Activated T-cell treated with anti-CD3 and anti-CD28 coated beads, Interleukin-2, amount 50 U/mL, for 1 hour (primary cell): ENCODE results near the gene IRS1.
"Not testable (repeated sequence)": the region's sequence is repeated elsewhere in the genome, so short reads cannot be mapped to it uniquely, and the experiment has no call there.

ENCODE experiments used
- DNase-seq: peaks from one replicate; pipeline ENCODE4 v3.0.0-alpha.2; 2020

The IRS1 gene, protein sequence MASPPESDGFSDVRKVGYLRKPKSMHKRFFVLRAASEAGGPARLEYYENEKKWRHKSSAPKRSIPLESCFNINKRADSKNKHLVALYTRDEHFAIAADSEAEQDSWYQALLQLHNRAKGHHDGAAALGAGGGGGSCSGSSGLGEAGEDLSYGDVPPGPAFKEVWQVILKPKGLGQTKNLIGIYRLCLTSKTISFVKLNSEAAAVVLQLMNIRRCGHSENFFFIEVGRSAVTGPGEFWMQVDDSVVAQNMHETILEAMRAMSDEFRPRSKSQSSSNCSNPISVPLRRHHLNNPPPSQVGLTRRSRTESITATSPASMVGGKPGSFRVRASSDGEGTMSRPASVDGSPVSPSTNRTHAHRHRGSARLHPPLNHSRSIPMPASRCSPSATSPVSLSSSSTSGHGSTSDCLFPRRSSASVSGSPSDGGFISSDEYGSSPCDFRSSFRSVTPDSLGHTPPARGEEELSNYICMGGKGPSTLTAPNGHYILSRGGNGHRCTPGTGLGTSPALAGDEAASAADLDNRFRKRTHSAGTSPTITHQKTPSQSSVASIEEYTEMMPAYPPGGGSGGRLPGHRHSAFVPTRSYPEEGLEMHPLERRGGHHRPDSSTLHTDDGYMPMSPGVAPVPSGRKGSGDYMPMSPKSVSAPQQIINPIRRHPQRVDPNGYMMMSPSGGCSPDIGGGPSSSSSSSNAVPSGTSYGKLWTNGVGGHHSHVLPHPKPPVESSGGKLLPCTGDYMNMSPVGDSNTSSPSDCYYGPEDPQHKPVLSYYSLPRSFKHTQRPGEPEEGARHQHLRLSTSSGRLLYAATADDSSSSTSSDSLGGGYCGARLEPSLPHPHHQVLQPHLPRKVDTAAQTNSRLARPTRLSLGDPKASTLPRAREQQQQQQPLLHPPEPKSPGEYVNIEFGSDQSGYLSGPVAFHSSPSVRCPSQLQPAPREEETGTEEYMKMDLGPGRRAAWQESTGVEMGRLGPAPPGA (N-terminal part only)

DNA sequence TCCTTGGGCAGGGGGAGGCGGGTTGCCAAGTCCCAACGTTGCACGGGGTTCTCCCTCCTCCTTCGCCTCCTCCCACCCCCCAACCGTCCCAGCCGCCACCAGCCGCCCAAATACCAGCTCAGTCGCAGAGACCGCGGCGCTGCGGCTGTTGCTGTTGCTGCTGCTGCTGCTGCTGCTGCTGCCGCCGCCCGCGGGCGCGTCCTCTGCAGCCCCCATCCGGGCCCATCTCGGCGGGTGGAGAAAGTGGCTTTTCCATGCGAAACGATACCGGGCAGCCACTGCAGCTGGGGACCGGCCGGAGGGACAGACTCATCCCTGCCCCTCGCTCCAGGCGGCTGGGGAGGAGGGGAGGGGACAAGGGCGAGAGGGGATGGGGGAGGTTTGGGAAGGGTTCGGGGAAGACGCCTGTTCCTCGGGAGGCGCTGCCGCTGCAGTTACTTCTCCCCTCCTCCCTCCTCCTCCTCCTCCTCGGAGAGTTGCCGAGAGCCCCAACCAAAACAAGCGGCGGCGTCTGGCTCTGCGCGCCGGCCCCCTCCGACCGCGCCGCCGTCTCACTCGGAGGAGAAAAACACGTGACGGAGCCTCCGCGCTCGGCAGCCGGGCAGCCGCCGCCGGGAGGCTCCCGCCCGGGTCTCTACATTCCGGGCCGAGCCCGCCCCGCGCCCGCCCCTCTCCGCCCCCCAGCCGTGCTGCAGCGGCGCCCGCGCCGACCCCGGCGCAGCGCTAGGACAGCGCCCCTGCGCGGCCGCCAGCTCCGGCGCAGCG lies at the start of gene IRS1:
TSS of gene IRS1 (minus strand) at position 610 of the 765 bp plus-strand sequence. CDS start 1,082 bp downstream, outside the sequence.
- DNase-seq = peak; percentile 73

DNA sequence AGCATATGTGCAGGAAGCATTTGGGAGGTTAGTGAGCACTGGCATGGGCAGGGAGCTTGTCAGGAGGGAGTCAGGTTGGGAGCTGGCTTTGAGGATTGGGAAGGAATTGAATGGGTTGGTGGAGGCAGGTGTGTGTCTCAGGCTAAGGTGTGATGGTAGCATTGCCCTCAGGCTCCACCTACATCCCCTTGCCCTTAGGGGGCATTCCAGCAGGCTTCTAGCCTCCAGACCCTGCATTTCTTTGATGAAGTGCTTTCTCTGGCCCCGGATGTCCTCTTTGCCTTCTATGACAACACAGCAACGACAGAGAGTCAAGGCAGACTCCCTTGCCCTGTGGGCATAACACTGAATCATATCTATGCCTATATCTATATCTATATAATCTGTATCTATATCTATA lies 49.7 kb upstream of the IRS1 start:
- no peak for DNase-seq

DNA sequence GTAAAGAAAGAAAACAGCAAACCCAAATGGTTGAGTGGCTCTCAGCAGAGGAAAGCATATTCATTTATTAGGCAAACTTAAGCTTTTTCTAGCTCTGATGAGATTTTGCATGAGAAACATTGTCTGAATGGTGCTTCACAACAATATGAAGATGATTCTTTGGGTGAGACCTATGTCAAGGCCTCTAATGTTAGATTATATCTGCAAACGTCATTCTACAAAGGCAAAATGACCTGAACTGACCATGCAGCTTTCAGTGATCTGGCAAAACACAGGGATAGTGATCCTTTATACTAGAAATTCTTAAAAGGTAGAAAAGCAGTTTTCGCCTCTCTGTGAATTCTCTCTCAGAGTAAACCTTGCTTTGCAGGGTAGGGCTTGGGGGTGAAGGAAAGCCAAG lies 47.9 kb upstream of the IRS1 start:
- DNase-seq = no peak

DNA sequence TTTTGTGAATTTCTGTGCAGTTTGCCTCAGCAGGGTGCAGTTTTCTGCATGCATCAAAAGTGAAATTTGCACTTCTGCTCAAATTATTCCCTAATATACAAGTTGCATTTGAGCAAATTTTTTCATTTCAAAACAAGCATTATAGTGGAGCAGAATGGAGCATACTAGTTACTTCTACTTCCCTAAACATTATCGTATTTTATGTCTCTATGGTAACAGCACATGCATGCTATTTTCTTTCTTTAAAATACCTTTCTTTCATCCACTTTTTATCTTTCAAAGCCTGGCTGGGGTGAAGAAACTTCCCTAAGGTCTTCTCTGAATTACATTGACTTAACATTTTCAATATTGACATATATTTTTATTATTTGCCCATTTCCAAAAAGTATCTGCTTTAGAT lies 47.5 kb upstream of the IRS1 start:
- DNase-seq = no peak

DNA sequence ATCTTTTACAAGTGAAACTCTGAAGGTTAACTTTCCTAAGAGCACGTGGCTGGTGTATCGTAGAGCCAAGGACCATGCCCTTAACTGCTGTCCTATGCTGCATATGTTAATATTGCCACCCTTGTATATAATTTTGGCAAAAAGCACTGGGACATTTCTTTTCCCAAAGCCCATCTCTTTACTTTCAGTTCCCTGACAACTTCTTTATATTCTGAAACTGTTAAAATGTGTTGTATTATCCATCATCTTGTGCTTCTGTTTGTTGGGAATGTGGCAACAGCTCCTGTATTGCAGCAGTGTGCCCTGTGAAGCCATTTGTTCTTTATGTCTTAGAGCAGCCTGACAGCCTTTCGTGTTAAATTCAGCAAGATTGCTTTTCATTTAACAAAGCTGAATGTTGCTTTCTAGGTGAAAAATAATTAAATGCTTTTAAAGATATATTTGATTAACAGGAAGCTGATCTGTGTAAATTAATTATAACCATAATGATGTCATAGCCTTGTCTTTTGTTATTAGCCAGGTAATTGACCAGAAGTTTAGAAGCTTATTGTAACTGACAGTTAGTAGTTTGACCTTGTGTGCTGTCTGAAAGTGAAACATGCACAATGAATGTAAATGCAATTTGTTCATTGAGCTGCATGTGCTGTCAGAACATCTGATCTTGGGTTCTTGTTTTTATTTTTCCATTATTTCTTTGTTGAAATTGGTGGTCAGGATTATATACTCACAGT lies 45.9 kb upstream of the IRS1 start:
- DNase-seq = no peak

DNA sequence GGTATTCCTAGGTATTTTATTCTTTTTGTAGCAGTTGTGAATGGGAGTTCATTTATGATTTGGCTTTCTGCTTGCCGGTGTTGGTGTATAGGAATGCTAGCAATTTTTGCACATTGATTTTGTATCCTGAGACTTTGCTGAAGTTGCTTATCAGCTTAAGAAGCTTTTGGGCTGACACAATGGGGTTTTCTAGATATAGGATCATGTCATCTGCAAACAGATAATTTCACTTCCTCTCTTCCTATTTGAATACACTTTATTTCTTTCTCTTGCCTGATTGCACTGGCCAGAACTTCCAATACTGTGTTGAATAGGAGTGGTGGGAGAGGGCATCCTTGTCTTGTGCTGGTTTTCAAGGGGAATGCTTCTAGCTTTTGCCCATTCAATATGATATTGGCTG lies 43.4 kb upstream of the IRS1 start:
- DNase-seq = not testable (repeated sequence)

DNA sequence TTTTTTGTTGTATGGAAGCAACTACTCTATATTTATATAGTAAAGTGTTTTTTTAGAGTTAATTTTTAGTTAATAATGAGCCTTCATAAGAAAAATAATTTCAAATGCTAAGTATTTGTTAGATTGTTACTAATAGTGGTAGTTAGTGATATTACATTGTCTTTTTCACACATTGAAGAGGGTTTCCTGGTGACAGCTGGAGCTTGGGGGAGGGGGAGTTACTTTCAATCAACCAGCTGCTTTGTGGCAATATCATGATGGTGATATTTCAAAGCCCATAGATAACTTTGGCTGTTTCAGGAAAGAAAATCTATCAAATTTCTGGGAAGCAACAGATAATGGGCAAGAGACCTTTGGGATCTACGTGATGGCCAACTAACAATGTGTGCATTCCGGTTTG lies 40.3 kb upstream of the IRS1 start:
- DNase-seq = no peak

DNA sequence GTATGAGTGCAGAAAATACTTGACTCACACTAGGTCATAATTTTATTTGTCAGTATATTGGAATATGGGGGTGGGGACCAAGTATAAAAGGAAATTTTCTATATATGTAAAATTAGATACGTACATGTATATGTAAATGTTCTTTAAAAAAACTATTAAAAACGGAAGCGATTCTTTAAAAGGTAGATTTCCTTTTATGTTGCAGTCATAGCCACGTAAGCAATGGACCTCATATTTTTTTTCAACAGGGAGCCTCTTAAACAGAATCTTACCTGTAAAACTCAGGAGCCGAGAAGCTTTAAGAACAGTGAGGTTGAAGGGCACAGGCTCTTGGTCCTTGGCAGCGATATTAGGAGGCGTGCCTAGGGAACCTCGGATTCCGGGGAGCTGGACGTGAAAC lies 39.5 kb upstream of the IRS1 start:
- DNase-seq = peak; percentile 18

DNA sequence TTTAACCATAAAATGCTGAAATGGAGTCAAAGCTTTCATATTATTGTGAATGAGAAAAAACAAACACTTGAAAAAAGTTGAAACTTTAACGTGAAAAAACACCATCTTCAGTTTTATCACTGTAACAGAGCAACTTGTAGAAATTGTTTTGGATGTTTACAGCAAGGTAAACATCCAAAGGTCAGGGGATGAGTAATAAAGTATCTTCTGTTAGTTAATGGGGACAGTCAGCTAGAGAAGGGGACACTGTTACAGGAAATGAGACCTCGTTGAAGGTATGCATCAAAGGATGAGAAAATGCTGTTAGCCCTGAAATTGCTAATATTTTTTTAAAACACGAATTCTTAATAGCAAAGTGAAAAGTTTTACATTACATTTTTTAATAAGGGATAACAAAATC lies 39.1 kb upstream of the IRS1 start:
- no peak for DNase-seq

DNA sequence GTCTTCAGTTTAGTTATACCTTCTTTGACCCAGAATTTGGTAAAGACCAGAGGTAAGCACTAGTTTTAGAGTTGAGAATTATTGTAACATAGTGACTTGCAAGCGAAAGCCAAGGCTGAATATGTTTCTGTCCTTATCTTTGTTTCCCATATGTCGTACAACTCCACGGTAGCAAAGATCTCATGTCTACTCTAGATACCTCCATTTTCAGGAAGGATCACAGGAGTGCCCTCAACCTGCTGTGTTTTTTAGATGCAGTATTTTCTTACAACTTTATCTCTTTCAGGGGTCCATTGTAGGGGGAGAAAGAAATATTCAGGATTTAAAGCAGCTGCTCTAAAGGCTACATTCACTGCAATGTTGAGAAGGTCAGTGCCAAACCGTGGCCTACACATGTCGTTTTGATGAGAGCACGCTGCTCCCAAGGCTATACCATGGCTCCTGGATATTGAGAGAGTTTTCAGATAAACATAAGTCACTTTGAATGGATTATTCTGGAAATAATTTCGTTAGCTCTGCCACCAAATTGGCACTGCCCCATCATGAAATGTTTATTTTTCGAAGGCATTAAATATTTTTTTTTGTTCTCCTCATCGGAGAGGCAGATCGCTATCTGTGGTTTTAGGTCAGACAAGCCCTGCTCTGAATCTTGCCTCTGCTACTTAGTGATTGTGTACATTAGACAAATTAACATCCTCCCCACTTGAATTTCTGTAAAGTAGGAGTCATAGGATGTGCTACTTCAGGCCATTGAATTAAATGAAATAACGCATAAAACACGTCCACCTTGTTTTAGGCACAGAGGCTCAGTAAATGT lies 38.4 kb upstream of the IRS1 start:
- no peak for DNase-seq

DNA sequence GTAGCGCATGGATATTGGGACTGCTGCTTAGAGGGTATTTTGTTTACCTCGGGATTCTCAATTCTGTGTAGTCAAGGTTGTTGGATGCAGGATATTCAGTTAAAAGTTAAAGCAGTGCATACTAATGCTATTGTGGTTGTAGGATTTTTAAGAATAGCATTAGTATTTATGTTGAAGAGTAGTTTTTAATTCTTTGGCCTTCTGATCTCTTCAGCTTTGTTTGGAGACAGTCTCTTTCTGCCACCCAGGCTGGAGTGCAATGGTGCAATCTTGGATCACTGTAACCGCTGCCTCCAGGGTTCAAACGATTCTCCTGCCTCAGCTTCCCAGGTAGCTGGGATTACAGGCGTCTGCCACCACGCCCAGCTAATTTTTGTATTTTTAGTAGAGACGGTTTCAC lies 37.7 kb upstream of the IRS1 start:
- DNase-seq = no peak

DNA sequence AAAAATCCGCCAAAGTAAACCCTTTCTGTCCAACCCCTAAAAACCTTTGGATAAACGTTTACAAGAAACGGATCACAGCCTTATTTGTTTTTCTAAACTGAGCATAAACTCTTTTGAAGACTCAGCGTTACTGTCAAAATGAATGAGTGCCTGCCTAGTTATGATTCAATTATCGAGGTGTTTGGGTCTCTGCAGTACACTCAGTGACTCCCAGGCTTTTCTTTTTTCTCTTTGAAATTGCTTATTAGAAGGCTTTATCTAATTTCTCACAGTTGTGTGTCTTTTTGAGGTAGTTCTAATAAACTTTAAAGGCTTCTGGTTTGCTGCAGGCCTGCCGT lies 36.9 kb upstream of the IRS1 start:
- no peak for DNase-seq

DNA sequence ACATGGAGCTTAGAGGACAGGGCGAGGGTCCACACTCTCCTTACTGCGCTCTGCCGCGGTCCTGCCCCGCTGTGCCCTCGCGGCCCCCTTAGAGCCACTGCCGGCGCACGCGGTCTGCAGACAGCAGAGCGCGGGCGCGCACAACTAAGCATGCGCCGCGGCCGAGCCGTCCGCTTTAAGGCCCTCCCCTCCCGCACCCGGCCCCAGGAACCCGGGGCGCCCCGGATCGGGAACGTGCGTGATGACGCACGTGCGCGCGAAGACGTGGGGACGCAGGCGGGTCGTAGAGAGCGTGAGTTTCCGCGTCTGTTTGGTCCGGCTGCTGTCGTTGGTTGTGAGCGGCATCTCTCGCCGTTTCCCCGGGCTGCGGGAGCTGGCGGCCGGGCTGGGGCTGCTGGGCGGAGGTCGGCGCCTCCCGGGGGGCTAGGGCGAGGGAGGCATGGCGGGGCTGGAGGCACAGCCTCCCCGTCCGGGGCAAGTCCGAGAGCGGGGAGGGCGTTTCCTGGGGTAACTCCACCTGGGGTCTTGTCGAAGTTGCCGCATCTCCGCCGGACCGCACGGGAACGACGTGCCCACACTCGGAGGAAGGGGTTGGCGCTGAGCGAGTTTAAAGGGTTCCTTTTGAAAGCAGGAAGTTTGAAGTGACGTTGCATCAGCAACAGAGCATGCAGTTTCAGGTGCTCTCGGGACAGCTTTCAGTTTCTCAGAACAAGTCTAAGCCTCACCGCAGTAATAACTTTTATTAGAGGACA lies 36.4 kb upstream of the IRS1 start, which contains the start of gene RHBDD1:
TSS of gene RHBDD1 (plus strand) at position 259 of the 752 bp plus-strand sequence. CDS start 28,640 bp downstream, outside the sequence.
- peak; percentile 95 for DNase-seq

DNA sequence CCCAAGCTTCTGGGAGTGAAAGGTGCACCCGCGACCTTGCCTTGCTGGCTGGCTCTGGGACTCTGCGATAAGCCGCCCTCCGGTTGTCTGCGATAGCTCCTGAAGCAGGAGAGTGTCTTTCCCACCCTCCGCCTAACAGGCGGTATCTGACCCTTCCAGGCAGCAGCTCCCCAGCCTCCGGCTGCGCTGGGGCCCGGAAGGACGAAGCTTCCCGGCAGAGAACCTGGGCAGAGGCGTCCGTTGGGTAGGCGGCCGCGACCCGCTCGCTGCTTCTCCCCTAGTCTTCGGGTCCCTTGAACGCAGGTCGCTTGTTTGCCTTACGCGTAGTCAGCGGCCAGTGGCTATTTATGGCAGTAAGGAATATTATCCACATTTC lies 35.8 kb upstream of the IRS1 start:
- no peak for DNase-seq

DNA sequence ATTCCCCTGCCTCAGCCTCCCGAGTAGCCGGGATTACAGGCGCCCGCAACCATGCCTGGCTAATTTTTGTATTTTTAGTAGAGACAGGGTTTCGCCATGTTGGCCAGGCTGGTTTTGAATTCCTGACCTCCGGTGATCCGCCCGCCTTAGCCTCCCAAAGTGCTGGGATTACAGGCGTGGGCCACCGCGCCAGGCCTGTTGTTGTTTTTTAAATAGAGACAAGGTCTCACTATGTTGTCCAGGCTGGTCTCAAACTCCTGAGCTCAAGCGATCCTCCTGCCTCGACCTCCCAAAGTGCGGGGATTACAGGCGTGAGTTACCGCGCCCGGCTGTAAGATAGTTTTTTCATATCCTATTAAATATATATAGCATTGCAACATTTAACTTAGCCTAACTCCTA lies 35.3 kb upstream of the IRS1 start:
- peak; percentile 19 for DNase-seq

DNA sequence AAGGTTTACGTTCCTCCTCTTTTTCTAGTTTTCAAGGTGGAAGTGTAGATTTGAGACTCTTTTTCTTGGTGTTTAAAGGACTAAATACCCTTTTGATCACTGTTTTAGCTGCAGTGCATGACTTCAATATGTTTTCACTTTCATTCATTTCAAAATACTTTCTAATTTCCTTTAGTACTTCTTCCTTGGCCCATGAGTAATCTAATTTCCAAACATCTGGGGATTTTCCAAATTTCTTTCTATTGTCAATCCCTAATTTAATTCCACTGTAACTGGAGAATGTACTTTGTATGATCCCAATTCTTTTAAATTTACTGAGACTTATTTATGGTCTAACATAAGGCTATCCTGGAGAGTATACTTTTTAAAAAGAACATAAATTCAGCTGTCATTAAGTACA lies 32.4 kb upstream of the IRS1 start:
- DNase-seq = no peak

DNA sequence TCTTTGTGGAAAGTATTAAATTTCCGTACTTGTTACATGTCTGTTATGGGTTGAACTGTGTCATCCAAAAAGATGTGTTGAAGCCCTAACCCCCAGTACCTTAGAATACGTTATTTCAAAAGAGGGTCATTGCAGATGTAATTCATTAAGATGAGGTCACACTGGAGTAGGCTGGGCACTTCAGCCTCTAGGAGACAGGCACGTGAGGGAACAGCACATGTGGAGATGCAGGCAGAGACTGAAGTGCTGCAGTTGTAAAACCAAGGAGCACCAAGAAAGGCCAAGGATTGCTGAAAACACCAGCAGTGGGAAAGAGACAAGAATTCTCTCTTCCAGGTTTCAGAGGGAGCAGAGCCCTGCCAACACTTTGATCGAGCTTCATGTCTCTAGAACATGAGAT lies 31.6 kb upstream of the IRS1 start:
- no peak for DNase-seq

DNA sequence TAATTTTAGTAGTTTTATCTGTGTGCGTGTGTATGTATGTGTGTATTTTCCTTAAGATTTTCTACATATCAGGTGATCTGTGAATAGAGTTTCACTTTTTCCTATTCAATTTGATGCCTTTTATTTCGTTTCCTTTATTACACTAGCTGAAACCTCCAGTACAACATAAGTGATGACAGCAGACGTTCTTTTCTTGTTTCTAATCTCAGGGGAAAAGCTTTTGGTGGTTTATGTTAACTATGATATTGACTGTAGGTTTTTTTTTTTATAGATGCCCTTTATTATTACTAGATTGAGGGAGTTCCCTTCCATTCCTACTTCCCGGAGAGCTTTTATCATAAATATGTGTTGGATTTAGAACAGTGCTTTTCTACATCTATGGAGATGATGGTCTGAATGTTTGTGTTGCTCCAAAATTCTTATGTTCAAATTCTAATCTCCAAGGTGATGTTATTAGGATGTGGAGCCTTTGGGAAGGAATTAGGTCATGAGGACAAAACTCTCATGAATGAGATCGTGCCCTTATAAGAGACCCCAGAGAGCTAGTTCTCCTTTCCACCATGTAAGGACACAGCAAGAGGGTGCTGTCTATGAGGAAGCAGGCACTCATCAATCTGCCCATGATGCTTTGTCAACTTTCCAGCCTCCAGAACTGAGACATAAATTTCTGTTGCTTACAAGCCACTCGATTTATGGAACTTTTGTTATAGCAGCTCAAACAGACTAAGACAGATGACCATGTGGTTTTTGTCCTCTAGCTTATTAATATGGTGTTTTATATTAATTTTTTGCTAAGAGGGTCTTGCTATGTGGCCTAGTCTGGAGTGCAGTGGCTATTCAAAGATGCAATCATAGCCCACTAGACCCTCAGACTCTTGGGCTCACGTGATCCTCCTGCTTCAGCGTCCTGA lies 30.4 kb upstream of the IRS1 start:
- DNase-seq = no peak

DNA sequence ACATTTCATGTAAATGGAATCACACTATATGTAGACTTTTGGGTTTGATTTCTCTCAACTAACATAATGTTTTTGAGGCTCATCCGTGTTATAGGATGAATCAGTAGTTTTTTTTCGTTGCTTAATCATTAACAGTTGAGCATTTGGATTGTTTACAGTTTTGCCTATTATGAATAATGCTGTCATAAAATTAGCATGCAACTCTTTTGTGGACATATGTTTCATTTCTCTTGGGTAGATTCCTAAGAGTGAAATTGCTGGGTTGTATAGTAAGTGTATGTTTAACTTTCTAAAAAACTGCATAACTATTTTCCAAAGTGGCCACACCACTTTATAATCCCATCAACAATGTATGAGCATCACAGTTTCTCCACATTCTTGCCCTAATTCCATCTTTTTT lies 28.6 kb upstream of the IRS1 start:
- DNase-seq = no peak

DNA sequence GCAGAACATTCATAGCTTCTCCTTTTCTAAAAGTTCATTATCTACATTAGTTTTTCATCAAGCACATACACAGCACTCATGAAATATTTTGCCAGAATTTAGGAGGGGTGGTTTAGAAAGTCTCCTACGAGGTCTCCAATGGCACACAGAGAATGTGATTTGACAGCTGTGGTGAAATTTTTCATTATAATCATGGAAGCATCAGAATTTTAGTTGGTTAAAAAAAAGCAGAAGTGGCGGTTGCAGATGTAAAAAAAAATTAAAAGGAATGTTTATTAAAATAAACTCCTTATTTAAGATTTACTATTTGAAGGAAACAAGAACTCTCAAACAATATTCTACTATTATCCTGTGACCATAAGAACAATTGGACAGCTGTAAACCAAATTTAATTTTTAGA lies 25.4 kb upstream of the IRS1 start:
- no peak for DNase-seq
